Measurements from ENCODE around the gene ZBTB20. TPM values are rescaled to one million over a fixed set of nuclear protein-coding genes. Genes with fewer than 3 reads are reported as not detected.

ZBTB20 gene
- total and polyA plus RNA-seq, 2 of the 4 experiments (the other 2 are of a cell fraction), result 0.75 to 14.7 TPM

DNA sequence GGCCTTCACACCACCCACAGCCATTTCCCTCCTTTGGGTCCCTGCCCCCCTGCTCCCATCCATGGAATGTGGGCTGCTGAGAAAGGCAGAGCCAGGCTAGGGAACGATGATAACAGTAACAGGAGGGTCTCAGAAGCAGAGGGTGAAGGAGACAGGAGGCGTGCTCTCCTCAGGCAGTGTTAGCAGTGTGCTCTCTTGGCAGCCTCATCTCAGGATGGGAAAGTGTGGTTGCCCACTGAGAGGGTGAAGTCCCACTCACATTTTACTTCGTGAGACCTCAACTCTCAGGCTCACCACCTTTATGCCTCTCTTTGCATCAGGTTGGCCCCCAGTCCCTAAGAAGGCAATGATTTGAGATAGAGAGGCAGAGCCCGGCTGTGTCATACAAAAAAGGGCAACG is 828.8 kb downstream of the ZBTB20 start:
- Histone ChIP-seq H3K36me3 (ENCODE audit: control insufficient read depth, insufficient read depth, low read length) (no peaks in the 10 kb centered on the region), H3K9me3 (ENCODE audit: control insufficient read depth, insufficient read depth, low read length) (no peaks in the 10 kb centered on the region), H4K5ac (ENCODE audit: low read depth, low read length) (no peak overlapping the region), H3K9me1 (ENCODE audit: insufficient read depth, low read length) (peaks cover 5% of the 10 kb centered on the region; the same call in 1 of the 2 replicates), H2AK5ac (ENCODE audit: low read depth, low read length) (0 out of 2 replicates have a peak overlapping the region, but pooled peaks have one; percentile 33), H3K14ac (replicated peaks; ENCODE audit: low read depth, low read length) (peak overlapping the region; percentile 76; the same call in 1 of the 2 replicates), H2BK5ac (ENCODE audit: low read depth, low read length, poor library complexity, severe bottlenecking) (no peak overlapping the region), H3K4me1 (ENCODE audit: control insufficient read depth, insufficient read depth, low read length) (peaks cover 5% of the 10 kb centered on the region), H2AFZ (replicated peaks; ENCODE audit: low read length, poor library complexity) (no peak overlapping the region), H2AK9ac (replicated peaks; ENCODE audit: low read depth, low read length, poor library complexity) (peak overlapping the region; percentile 66), H3K4ac (ENCODE audit: low read depth, low read length) (peak overlapping the region; percentile 15; the same call in 1 of the 2 replicates), H3K4me3 (ENCODE audit: insufficient read depth, low read depth, low read length) (no peak overlapping the region), H2BK20ac (ENCODE audit: low read depth, low read length) (no peak overlapping the region), H2BK120ac (ENCODE audit: low read depth, low read length) (no peak overlapping the region), H3K9ac (ENCODE audit: low read depth, low read length) (no peak overlapping the region), H2BK15ac (ENCODE audit: low read depth, low read length) (no peak overlapping the region), H3K56ac (ENCODE audit: extremely low read depth, insufficient read depth, low read length) (no peak overlapping the region), H3K23ac (ENCODE audit: low read depth, low read length) (no peak overlapping the region), H3K4me2 (ENCODE audit: low read depth, low read length) (no peak overlapping the region), H4K91ac (ENCODE audit: insufficient read depth, low read depth, low read length) (0 out of 2 replicates have a peak overlapping the region, but pooled peaks have one; percentile 6), H3K79me1 (ENCODE audit: low read depth in 1 of 2, low read length in 2 of 2) (peaks cover 0 to 8% of the 10 kb centered on the region in 2 experiments; a peak in 1 of 4 replicates), H4K8ac (ENCODE audit: low read depth in 2 of 2, low read length in 2 of 2) (no peak overlapping the region; a peak in 1 of 4 replicates), H4K20me1 (ENCODE audit: insufficient read depth, low read length) (no peaks in the 10 kb centered on the region), H3K27me3 (ENCODE audit: control insufficient read depth, insufficient read depth, low read length) (no peaks in the 10 kb centered on the region), H3K27ac (ENCODE audit: insufficient read depth, low read length) (no peak overlapping the region), H3K18ac (ENCODE audit: low read depth, low read length) (peak overlapping the region; percentile 13)
- POLR2A ChIA-PET (ENCODE audit: unreplicated experiment), result no interaction called here
- no peak for TF ChIP-seq MAZ (IDR thresholded peaks at IDR 0.05; ENCODE audit: borderline replicate concordance, low read depth, low read length)
- TF ChIP-seq, protein P1, sequence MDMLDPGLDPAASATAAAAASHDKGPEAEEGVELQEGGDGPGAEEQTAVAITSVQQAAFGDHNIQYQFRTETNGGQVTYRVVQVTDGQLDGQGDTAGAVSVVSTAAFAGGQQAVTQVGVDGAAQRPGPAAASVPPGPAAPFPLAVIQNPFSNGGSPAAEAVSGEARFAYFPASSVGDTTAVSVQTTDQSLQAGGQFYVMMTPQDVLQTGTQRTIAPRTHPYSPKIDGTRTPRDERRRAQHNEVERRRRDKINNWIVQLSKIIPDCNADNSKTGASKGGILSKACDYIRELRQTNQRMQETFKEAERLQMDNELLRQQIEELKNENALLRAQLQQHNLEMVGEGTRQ (IDR thresholded peaks at IDR 0.05; ENCODE audit: low read depth, low read length), result no peak
- no peak for TF ChIP-seq MXI1 (IDR thresholded peaks at IDR 0.05; ENCODE audit: borderline replicate concordance, low read depth, low read length)
- no peak for TF ChIP-seq RFX5 (IDR thresholded peaks at IDR 0.05; ENCODE audit: low read depth, low read length)
- TF ChIP-seq MAFK (IDR thresholded peaks at IDR 0.05; ENCODE audit: low read depth, low read length), result no peak
- TF ChIP-seq RAD21 (IDR thresholded peaks at IDR 0.05; ENCODE audit: low read length), result no peak
- TF ChIP-seq RCOR1 (IDR thresholded peaks at IDR 0.05; ENCODE audit: insufficient replicate concordance, low read length), result no peak
- no peak for TF ChIP-seq SMC3 (IDR thresholded peaks at IDR 0.05; ENCODE audit: low read depth, low read length)
- no peak for TF ChIP-seq POLR2A (IDR thresholded peaks at IDR 0.05; ENCODE audit: low read depth, low read length)
- no peak for TF ChIP-seq CHD1 (IDR thresholded peaks at IDR 0.05; ENCODE audit: low read depth, low read length)
- TF ChIP-seq CEBPB (IDR thresholded peaks at IDR 0.05; ENCODE audit: low read depth, low read length), result no peak
- no peak for TF ChIP-seq NFE2L2 (IDR thresholded peaks at IDR 0.05; ENCODE audit: low read depth, low read length)
- TF ChIP-seq, protein P2, sequence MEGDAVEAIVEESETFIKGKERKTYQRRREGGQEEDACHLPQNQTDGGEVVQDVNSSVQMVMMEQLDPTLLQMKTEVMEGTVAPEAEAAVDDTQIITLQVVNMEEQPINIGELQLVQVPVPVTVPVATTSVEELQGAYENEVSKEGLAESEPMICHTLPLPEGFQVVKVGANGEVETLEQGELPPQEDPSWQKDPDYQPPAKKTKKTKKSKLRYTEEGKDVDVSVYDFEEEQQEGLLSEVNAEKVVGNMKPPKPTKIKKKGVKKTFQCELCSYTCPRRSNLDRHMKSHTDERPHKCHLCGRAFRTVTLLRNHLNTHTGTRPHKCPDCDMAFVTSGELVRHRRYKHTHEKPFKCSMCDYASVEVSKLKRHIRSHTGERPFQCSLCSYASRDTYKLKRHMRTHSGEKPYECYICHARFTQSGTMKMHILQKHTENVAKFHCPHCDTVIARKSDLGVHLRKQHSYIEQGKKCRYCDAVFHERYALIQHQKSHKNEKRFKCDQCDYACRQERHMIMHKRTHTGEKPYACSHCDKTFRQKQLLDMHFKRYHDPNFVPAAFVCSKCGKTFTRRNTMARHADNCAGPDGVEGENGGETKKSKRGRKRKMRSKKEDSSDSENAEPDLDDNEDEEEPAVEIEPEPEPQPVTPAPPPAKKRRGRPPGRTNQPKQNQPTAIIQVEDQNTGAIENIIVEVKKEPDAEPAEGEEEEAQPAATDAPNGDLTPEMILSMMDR (conservative IDR thresholded peaks at IDR 0.05; ENCODE audit: low read depth, low read length), result no peak
- TF ChIP-seq FOS (IDR thresholded peaks at IDR 0.05; ENCODE audit: low read depth, low read length), result no peak
- no peak for TF ChIP-seq BHLHE40 (IDR thresholded peaks at IDR 0.05; ENCODE audit: low read depth, low read length)
- TF ChIP-seq, protein P3, sequence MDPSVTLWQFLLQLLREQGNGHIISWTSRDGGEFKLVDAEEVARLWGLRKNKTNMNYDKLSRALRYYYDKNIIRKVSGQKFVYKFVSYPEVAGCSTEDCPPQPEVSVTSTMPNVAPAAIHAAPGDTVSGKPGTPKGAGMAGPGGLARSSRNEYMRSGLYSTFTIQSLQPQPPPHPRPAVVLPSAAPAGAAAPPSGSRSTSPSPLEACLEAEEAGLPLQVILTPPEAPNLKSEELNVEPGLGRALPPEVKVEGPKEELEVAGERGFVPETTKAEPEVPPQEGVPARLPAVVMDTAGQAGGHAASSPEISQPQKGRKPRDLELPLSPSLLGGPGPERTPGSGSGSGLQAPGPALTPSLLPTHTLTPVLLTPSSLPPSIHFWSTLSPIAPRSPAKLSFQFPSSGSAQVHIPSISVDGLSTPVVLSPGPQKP (IDR thresholded peaks at IDR 0.05; ENCODE audit: borderline replicate concordance, low read depth, low read length), result no peak
- intact Hi-C loops (cut with micrococcal nuclease), result no loop called here
- dilution Hi-C loops (cut with HindIII; ENCODE audit: low sequenced_read_pairs, unreplicated experiment), result no loop called here
- no TSS peak for BruUV-seq (replicated peaks)
- WGBS, 2 experiments (ENCODE audit: extremely low coverage in 2 of 2, insufficient read length in 1 of 2), result no CpG with 5 or more reads among the region's 5 CpGs
- no peak for DNase-seq
- CTCF ChIA-PET, result no interaction called here
- no peak for ATAC-seq (ENCODE audit: low read depth)
- in situ Hi-C loops (cut with MboI; ENCODE audit: low sequenced_read_pairs), result no loop called here

Data from IMR-90 (cell line).